Measurements from ENCODE around the gene HIPK1. TPM values are rescaled to one million over a fixed set of nuclear protein-coding genes. Genes with fewer than 3 reads are reported as not detected.

The HIPK1 gene
- total RNA-seq, 4 donors from 2014 or later: 60.6 to 89.9 (median 76.5) TPM

- Histone ChIP-seq H3K36me3 (peaks cover 5 to 44% (median 37%) of the 10 kb centered on the region in 4 donors), H3K27me3 (no peaks in the 10 kb centered on the region), H3K4me3 (peak overlapping the region; percentile 69 to 83 (median 77))
Measured at GRCh38 chr1:113903501-113904292, 25.4 kb upstream of the HIPK1 start.

GRCh38 chr1:113904293-113904673, 24.8 kb upstream of the HIPK1 start:
- DNase-seq (ENCODE audit: extremely low spot score): no peak

More at GRCh38 chr1:113903501-113904292, 25.4 kb upstream of the HIPK1 start:
- WGBS: 18% methylated on average over 7 of the region's 7 CpGs
- H3K9me3 ChIP-seq: no peaks in the 10 kb centered on the region
- peak overlapping the region; percentile 91 to 93 (median 91) for H3K27ac ChIP-seq (replicated peaks in 1 of 4)
- no peak for DNase-seq (ENCODE audit: extremely low spot score)
- intact Hi-C loops (cut with DNase I): loop anchor here (5.0 kb wide), 2 partner anchors 44 to 66 kb away; no protein-coding TSS in a partner anchor
- peaks cover 25 to 46% (median 31%) of the 10 kb centered on the region in 4 donors for H3K4me1 ChIP-seq
- no peak for TF ChIP-seq CTCF (IDR thresholded peaks at IDR 0.05)
- TF ChIP-seq POLR2AphosphoS5 (IDR thresholded peaks at IDR 0.05): no peak
- TF ChIP-seq EP300 (IDR thresholded peaks at IDR 0.05): no peak
- TF ChIP-seq POLR2A (IDR thresholded peaks at IDR 0.05; ENCODE audit: low read depth): no peak

GRCh38 chr1:113904674-113905434, 24.3 kb upstream of the HIPK1 start, which contains the start of the genes AP4B1 and DCLRE1B:
AP4B1 (minus strand) TSS chr1:113904799; CDS start chr1:113904717, 82 bp downstream.
DCLRE1B (plus strand) TSS chr1:113905326; CDS start chr1:113905587, 261 bp downstream.
- H3K27me3 ChIP-seq: no peaks in the 10 kb centered on the region
- peaks cover 25 to 41% (median 31%) of the 10 kb centered on the region in 4 donors for H3K4me1 ChIP-seq
- intact Hi-C loops (cut with DNase I): loop anchor here (1.0 to 5.0 kb wide), 3 partner anchors 24 to 68 kb away; partner anchors contain the start of gene HIPK1
- under 1% methylated on average over 39 of the region's 67 CpGs for WGBS
- peak within 1 kb of the TSS; percentile 91 to 93 (median 91) for H3K27ac ChIP-seq (replicated peaks in 1 of 4)
- H3K4me3 ChIP-seq: peak within 1 kb of the TSS; percentile 69 to 83 (median 77)
- DNase-seq (ENCODE audit: extremely low spot score): peak; percentile 99
- peak; percentile 68 to 80 (median 76) for TF ChIP-seq CTCF (IDR thresholded peaks at IDR 0.05)
- peak; percentile 37 for TF ChIP-seq POLR2A (IDR thresholded peaks at IDR 0.05; ENCODE audit: low read depth)
- peak; percentile 90 to 93 for TF ChIP-seq POLR2AphosphoS5 (IDR thresholded peaks at IDR 0.05)
- TF ChIP-seq EP300 (IDR thresholded peaks at IDR 0.05): no peak
- H3K36me3 ChIP-seq: peaks cover 6 to 38% (median 31%) of the 10 kb centered on the region in 4 donors
- no peaks in the 10 kb centered on the region for H3K9me3 ChIP-seq

More at GRCh38 chr1:113904293-113904673, 24.8 kb upstream of the HIPK1 start:
- WGBS: 0% methylated on average over 8 of the region's 11 CpGs
- intact Hi-C loops (cut with DNase I): loop anchor here (5.0 kb wide), 2 partner anchors 43 to 67 kb away; no protein-coding TSS in a partner anchor
- no peaks in the 10 kb centered on the region for H3K27me3 ChIP-seq
- H3K4me3 ChIP-seq: peak overlapping the region; percentile 69 to 83 (median 77)
- H3K27ac ChIP-seq (replicated peaks in 1 of 4): peak overlapping the region; percentile 91 to 93 (median 91)
- peaks cover 25 to 44% (median 31%) of the 10 kb centered on the region in 4 donors for H3K4me1 ChIP-seq
- TF ChIP-seq CTCF (IDR thresholded peaks at IDR 0.05) (no peak), EP300 (IDR thresholded peaks at IDR 0.05) (no peak), POLR2A (IDR thresholded peaks at IDR 0.05; ENCODE audit: low read depth) (no peak), POLR2AphosphoS5 (IDR thresholded peaks at IDR 0.05) (no peak)
- no peaks in the 10 kb centered on the region for H3K9me3 ChIP-seq
- H3K36me3 ChIP-seq: peaks cover 6 to 43% (median 36%) of the 10 kb centered on the region in 4 donors

GRCh38 chr1:113905435-113905861, 23.7 kb upstream of the HIPK1 start:
- Histone ChIP-seq H3K4me3 (peak overlapping the region; percentile 69 to 83 (median 77)), H3K27me3 (no peaks in the 10 kb centered on the region), H3K27ac (replicated peaks in 1 of 4) (peak overlapping the region; percentile 91 to 93 (median 91)), H3K9me3 (no peaks in the 10 kb centered on the region), H3K4me1 (peaks cover 25 to 41% (median 31%) of the 10 kb centered on the region in 4 donors), H3K36me3 (peaks cover 6 to 38% (median 29%) of the 10 kb centered on the region in 4 donors)
- no peak for DNase-seq (ENCODE audit: extremely low spot score)
- intact Hi-C loops (cut with DNase I): loop anchor here (1.0 kb wide), 1 partner anchor 24 kb away; the partner anchor contains the start of gene HIPK1
- TF ChIP-seq EP300 (IDR thresholded peaks at IDR 0.05) (no peak), POLR2A (IDR thresholded peaks at IDR 0.05; ENCODE audit: low read depth) (no peak), CTCF (IDR thresholded peaks at IDR 0.05) (no peak), POLR2AphosphoS5 (IDR thresholded peaks at IDR 0.05) (no peak)
- WGBS: 0% methylated on average over 16 of the region's 17 CpGs

Measured in esophagus muscularis mucosa (tissue), 4 donors.